ENCODE data around the gene RTTN. TPM values are rescaled to one million over a fixed set of nuclear protein-coding genes. Genes with fewer than 3 reads are reported as not detected.

The RTTN gene
- total and polyA plus RNA-seq, 2 of the 13 experiments (the other 11 are each of a cell fraction or from before 2014, with no cell fraction given) = 5.4 to 18.7 TPM

- TF ChIP-seq ZNF646 (CRISPR knock-in tag; IDR thresholded peaks at IDR 0.05) (no peak), FOXK2 (IDR thresholded peaks at IDR 0.05) (no peak), CCDC6 (CRISPR knock-in tag; IDR thresholded peaks at IDR 0.05) (no peak), POGK (CRISPR knock-in tag; conservative IDR thresholded peaks at IDR 0.05) (no peak), ZNF766 (CRISPR knock-in tag; IDR thresholded peaks at IDR 0.05; ENCODE audit: borderline replicate concordance) (no peak), STAG1 (CRISPR knock-in tag; IDR thresholded peaks at IDR 0.05) (no peak), ZNF407 (CRISPR knock-in tag; IDR thresholded peaks at IDR 0.05; ENCODE audit: not compliant biosample characterization) (no peak), ATF6 (CRISPR knock-in tag; conservative IDR thresholded peaks at IDR 0.05) (no peak)
Measured at GRCh38 chr18:70216788-70217187, 11.3 kb upstream of the RTTN start (continued).
